Measurements from ENCODE around the gene PLG. TPM values are rescaled to one million over a fixed set of nuclear protein-coding genes. Genes with fewer than 3 reads are reported as not detected.
"Not testable (repeated sequence)": the region's sequence is repeated elsewhere in the genome, so short reads cannot be mapped to it uniquely, and the experiment has no call there.

Gene PLG
- total RNA-seq (not detected), polyA plus RNA-seq (not detected)
- long read RNA-seq, donor 1: 0 reads
- long read RNA-seq, donor 2: 0 reads
- long read RNA-seq, donor 3: 0 reads

DNA sequence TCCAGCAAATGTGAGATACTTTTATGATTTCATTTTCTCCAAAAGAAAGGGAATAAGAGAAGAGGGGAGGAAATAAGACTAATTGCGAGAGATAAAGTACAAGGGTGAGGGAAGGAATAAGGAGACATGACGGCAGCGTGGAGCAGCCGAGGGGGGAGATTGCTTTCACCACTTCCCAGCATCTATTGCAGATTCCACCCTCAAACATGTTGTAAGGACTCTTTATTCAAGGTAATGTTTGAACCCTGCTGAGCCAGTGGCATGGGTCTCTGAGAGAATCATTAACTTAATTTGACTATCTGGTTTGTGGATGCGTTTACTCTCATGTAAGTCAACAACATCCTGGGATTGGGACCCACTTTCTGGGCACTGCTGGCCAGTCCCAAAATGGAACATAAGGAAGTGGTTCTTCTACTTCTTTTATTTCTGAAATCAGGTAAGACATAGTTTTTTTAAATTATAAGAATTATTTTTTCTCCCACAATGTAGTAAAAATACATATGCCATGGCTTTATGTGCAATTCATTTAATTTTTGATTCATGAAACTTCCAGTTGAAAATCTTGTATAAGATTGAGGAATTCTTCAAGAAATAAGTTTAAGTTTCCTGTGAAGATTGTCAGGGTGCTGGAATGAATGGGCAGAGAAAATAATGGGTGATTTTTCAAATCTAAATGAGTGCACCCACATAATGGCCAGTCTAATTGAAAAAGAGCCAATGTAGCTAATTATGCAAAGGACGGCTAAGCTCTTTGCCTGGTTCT, at the start of gene PLG:
Gene PLG (plus strand): TSS at position 327 of the 763 bp plus-strand sequence. CDS start 61 bp downstream, at position 388.
- ATAC-seq; H3K4me3 ChIP-seq; DNase-seq; H3K4me1 ChIP-seq; intact Hi-C loops (cut with DNase I); H3K36me3 ChIP-seq; H3K27ac ChIP-seq; H3K9me3 ChIP-seq: not testable (repeated sequence)
- H3K27me3 ChIP-seq: peaks cover 0 to 13% (median 0%) of the 10 kb centered on the region in 7 donors
- 87 to 91% methylated on average over 6 of the region's 6 CpGs for WGBS, 2 donors

DNA sequence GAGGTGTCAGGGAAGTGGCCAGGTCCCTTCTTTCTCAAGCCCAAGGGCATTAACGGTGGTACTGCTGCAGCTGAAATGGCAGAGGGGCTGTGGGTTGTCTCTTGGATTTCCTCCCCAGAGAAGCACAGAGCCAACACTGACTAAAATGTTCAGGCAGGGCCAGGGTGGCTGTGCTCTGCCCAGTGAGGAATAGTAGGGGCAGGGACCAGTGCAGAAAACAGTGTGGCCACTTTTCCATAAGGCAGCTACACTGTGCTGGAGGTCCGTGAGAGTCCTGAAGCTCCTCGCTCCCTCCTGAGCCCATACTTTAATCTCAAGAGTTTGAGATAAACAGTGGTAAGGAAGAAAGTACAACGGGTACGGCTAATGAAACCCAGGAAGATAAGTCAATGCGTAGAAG, 42.5 kb upstream of the PLG start:
- peaks cover 0 to 30% (median 9%) of the 10 kb centered on the region in 11 donors for H3K9me3 ChIP-seq
- H3K27ac ChIP-seq: no peak overlapping the region
- H3K4me3 ChIP-seq: no peak overlapping the region
- TF ChIP-seq CTCF (IDR thresholded peaks at IDR 0.05): no peak
- no peak for ATAC-seq
- 71 to 83% methylated on average over 6 of the region's 6 CpGs for WGBS, 2 donors
- no peaks in the 10 kb centered on the region for H3K4me1 ChIP-seq
- peaks cover 0 to 17% (median 2%) of the 10 kb centered on the region in 7 donors for H3K27me3 ChIP-seq
- DNase-seq: no peak
- no peaks in the 10 kb centered on the region for H3K36me3 ChIP-seq
- intact Hi-C loops (cut with DNase I): no loop called here

DNA sequence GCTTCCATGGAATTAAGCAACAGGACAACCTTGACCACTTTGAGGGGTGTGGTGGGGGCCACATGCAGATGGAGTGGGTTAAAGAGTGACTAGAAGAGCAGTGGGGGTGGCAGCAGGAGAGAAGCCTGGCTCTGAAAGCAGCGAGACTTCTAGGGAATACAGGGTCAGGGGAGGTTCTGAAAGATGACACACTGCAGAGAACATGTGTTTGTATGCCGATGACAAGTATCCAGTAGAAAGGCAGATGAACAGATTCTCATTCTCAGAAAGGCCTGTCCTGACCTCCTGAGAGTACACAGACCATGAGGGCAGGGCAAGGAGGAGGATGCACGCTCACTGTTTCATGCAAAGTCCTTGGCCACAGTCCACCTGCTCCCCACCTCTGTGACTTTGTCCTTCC, 40.8 kb upstream of the PLG start:
- H3K36me3 ChIP-seq: no peaks in the 10 kb centered on the region
- DNase-seq (no peak), ATAC-seq (no peak)
- peaks cover 0 to 26% (median 2%) of the 10 kb centered on the region in 7 donors for H3K27me3 ChIP-seq
- H3K4me3 ChIP-seq: no peak overlapping the region
- H3K27ac ChIP-seq: no peak overlapping the region
- 55 to 59% methylated on average over 3 of the region's 3 CpGs for WGBS, 2 donors
- intact Hi-C loops (cut with DNase I): no loop called here
- TF ChIP-seq CTCF (IDR thresholded peaks at IDR 0.05): no peak
- no peaks in the 10 kb centered on the region for H3K4me1 ChIP-seq
- H3K9me3 ChIP-seq: peaks cover 0 to 23% (median 9%) of the 10 kb centered on the region in 11 donors

DNA sequence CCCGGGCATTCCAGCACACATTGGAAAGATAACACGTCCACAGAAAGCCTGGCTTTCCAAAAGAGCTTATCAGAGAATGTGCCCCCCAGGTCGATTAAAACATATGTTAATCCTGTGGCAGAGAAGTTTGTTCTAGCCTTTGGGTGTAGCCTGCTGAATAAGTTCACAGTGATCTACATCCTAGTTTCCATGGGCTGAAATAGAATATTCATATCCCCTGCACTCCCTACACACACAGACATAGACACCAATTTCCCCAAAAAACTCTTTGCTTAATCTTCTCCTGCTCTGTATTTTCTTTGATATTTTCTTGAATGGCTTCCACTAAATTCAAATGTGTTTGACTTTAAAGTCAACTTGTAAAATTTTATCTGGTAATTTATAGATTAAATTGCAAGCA, 39.6 kb upstream of the PLG start:
- peaks cover 0 to 11% (median 0%) of the 10 kb centered on the region in 11 donors for H3K9me3 ChIP-seq
- H3K4me1 ChIP-seq: no peaks in the 10 kb centered on the region
- H3K27me3 ChIP-seq: peaks cover 0 to 29% (median 2%) of the 10 kb centered on the region in 7 donors
- no peak overlapping the region for H3K4me3 ChIP-seq
- no peak overlapping the region for H3K27ac ChIP-seq
- ATAC-seq (no peak), DNase-seq (no peak)
- no peaks in the 10 kb centered on the region for H3K36me3 ChIP-seq
- no peak for TF ChIP-seq CTCF (IDR thresholded peaks at IDR 0.05)
- WGBS, 2 donors: 16 to 26% methylated on average over 3 of the region's 3 CpGs
- intact Hi-C loops (cut with DNase I): no loop called here

- Histone ChIP-seq H3K36me3 (no peaks in the 10 kb centered on the region), H3K4me3 (no peak overlapping the region), H3K27me3 (peaks cover 0 to 29% (median 2%) of the 10 kb centered on the region in 7 donors), H3K4me1 (no peaks in the 10 kb centered on the region), H3K27ac (no peak overlapping the region), H3K9me3 (peaks cover 0 to 7% (median 0%) of the 10 kb centered on the region in 11 donors)
- no peak for DNase-seq
- no peak for TF ChIP-seq CTCF (IDR thresholded peaks at IDR 0.05)
- intact Hi-C loops (cut with DNase I): no loop called here
- 62 to 68% methylated on average over 2 of the region's 2 CpGs for WGBS, 2 donors
- ATAC-seq: no peak
Observed at GRCh38 chr6:160662842-160663241, 39.2 kb upstream of the PLG start.

- 75% methylated on average over 1 of the region's 1 CpG for WGBS, 2 donors
- H3K9me3 ChIP-seq; intact Hi-C loops (cut with DNase I); H3K36me3 ChIP-seq; H3K4me1 ChIP-seq; H3K4me3 ChIP-seq; ATAC-seq; H3K27ac ChIP-seq; DNase-seq: not testable (repeated sequence)
- peaks cover 0 to 29% (median 0%) of the 10 kb centered on the region in 7 donors for H3K27me3 ChIP-seq
Observed at GRCh38 chr6:160664198-160664597, 37.8 kb upstream of the PLG start, which contains the start of gene LPA. Gene LPA (minus strand): TSS chr6:160664275. CDS start chr6:160664214, 61 bp downstream.

All from heart right ventricle (tissue), 16 donors.